ENCODE data around the gene SEC63.

The SEC63 gene

GRCh38 chr6:107871016-107871415 is 87.0 kb downstream of the SEC63 start:
- H3K27ac ChIP-seq = no peak overlapping the region
- no peak for TF ChIP-seq CTCF (conservative IDR thresholded peaks at IDR 0.05; ENCODE audit: low read depth)
- CTCF ChIA-PET = no interaction called here

GRCh38 chr6:107870381-107870780 is 87.6 kb downstream of the SEC63 start:
- ChIA-PET POLR2A (ENCODE audit: low non-redundant PET) (no interaction called here), CTCF (no interaction called here)

More at GRCh38 chr6:107871016-107871415, 87.0 kb downstream of the SEC63 start:
- POLR2A ChIA-PET (ENCODE audit: low non-redundant PET) = no interaction called here
- no peak for DNase-seq (ENCODE audit: low spot score)

DNA sequence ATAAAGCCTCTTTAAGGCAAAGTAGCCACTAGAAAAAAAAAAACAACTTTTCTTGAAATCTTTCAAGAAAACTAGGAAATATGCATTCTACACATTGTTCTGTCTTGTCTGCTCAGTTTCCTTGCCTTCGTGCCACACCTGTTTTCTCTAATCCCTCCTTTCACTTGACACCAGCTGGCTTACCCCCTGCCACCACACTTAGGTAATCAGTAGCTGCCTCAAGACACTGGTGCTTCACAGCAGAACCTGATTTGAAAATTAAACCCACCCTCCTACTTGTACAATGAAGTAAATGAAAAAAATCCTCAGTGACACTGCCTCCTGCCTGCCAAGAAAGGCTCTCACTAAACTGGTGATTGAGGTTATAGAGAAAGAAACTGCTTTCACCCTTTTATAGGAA is 88.1 kb downstream of the SEC63 start:
- no peak for DNase-seq (ENCODE audit: low spot score)
- TF ChIP-seq CTCF (conservative IDR thresholded peaks at IDR 0.05; ENCODE audit: low read depth) = no peak
- no peak overlapping the region for H3K27ac ChIP-seq
- ChIA-PET CTCF (no interaction called here), POLR2A (ENCODE audit: low non-redundant PET) (no interaction called here)

More at GRCh38 chr6:107870381-107870780, 87.6 kb downstream of the SEC63 start:
- no peak overlapping the region for H3K27ac ChIP-seq
- DNase-seq (ENCODE audit: low spot score) = no peak
- TF ChIP-seq CTCF (conservative IDR thresholded peaks at IDR 0.05; ENCODE audit: low read depth) = no peak

DNA sequence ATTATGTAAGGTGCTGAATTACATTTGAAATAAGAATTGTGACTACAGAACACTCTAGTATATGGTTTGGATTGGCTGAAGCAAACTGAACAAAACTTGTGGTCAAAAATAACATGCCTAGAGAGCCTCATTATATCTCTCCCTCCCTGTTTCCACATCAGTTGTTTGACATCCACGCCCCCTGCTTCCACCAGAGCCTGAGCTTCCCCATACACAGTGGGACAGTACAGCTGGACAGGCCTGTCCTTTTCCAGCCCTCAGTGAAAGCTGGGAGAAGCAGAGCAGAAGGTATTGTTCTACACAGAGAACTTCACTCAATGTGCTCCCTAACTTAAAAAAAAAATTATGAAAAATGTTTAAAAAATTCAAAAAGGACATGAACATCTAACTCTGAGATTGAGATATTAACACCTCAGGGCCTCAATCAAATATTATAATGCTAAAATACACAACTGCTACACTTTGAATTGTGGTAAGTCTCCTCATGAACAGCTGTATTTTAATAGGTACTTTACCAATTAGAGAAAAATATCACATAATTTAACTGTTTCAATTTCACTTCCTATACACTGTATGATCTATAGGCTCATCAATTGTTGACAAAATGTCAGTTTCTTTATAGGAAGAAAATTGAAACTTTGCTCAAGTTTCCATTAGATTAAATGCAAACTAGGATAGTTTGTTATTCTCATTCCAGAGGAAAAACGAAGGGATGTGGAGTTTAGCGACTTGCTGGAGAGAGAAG is 89.0 kb downstream of the SEC63 start:
- no peak for TF ChIP-seq CTCF (conservative IDR thresholded peaks at IDR 0.05; ENCODE audit: low read depth)
- no peak overlapping the region for H3K27ac ChIP-seq
- POLR2A ChIA-PET (ENCODE audit: low non-redundant PET) = no interaction called here
- DNase-seq (ENCODE audit: low spot score) = no peak
- CTCF ChIA-PET = no interaction called here

DNA sequence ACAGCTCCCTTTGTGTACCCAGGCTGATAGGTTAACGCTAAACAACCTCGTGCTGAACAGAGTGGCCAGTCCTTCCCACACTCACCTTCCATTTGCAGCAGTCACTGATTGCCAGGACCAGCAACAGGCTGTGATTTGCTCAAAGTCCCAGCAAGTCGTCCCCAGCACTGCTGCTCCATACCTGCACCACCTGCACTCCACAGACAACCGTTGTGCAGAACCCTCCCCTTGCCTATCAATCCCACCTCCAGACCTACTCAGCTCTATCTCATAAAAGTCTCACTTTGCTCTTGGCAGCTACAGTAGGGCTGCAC is 90.7 kb downstream of the SEC63 start:
- no peak for DNase-seq (ENCODE audit: low spot score)
- CTCF ChIA-PET = interaction anchor here (0.5 to 1.4 kb wide), 12 partner anchors 9 to 1463 kb away, joined by 3 to 11 read pairs (median 4); no protein-coding TSS in a partner anchor
- H3K27ac ChIP-seq = no peak overlapping the region
- POLR2A ChIA-PET (ENCODE audit: low non-redundant PET) = no interaction called here
- no peak for TF ChIP-seq CTCF (conservative IDR thresholded peaks at IDR 0.05; ENCODE audit: low read depth)

DNA sequence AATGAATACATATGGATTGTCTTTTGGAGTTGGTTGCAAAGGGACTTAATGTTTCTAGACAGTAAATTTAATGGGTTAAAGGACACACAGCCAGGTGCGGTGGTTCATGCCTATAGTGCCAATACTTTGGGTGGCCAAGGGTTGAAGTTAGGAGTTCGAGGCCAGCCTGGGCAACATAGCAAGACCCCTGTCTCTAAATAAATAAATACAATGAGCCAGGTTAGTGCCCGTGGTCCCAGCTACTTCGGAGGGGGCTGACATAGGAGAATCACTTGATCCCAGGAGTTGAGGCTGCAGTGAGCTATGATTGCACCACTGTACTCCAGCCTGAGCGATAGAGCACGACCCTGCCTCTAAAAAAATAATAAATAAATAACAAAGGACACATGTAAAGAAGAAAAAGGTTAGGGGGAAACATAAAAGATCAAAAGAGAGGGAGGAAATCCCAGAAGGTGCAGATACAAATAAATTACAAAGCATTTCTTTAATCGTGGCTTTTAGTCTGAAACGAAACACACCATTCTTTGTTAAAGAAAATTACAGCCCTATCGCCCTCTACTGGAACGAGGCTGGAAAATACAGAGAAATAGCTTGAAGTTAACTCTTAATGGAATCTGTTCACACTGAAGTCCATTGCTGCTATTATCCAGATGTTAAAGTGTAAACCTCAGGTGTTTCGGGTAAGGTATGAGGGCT is 91.3 kb downstream of the SEC63 start:
- CTCF ChIA-PET = interaction anchor here (0.5 to 1.4 kb wide), 11 partner anchors 10 to 1139 kb away, joined by 3 to 11 read pairs (median 3); no protein-coding TSS in a partner anchor
- POLR2A ChIA-PET (ENCODE audit: low non-redundant PET) = no interaction called here
- no peak overlapping the region for H3K27ac ChIP-seq
- peak; percentile 27 for DNase-seq (ENCODE audit: low spot score)
- peak; percentile 37; the same call in 1 of the 2 replicates for TF ChIP-seq CTCF (conservative IDR thresholded peaks at IDR 0.05; ENCODE audit: low read depth)
